OCI-M1 (cell line): Measurements from ENCODE around the gene POTEB2.
"Not testable (repeated sequence)": the region's sequence is repeated elsewhere in the genome, so short reads cannot be mapped to it uniquely, and the experiment has no call there.

Experiments
- DNase-seq: peaks from one replicate; lab custom pipeline; 2025; lab: John Stamatoyannopoulos, UW

The POTEB2 gene

GRCh38 chr15:20866214-20866613 lies at the start of gene POTEB2:
TSS of gene POTEB2 (minus strand) at chr15:20866314. CDS start at chr15:20866281, 33 bp downstream.
- not testable (repeated sequence) for DNase-seq

GRCh38 chr15:20879916-20880315 lies 13.8 kb upstream of the POTEB2 start:
- not testable (repeated sequence) for DNase-seq

DNA sequence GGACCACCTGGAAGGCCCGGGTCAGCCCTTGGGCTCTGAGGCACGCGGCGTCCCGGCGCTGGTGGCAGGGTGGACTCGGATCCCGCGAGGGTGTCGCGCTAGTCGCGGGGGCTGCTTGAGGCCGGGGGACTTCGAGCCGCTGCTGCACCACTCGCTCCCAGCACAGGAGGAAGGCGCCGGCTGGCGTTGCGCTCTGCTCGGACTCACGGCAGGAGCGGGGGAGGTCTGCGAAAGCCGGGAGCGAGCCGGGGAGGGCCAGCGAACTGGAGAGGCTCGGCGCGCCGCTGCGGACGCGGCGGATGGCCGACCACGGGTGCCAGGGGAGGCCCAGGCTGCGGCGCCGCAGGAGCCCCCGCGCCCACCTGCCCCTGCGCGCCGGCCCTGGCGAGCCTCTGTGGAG lies 12.3 kb upstream of the POTEB2 start:
- DNase-seq: not testable (repeated sequence)

GRCh38 chr15:20877819-20878218 lies 11.7 kb upstream of the POTEB2 start:
- DNase-seq: not testable (repeated sequence)
